Smooth muscle cell (in vitro differentiated cells): ENCODE data around the gene CCL7. TPM values are rescaled to one million over a fixed set of nuclear protein-coding genes. Genes with fewer than 3 reads are reported as not detected.
A peak's percentile ranks its signal among the peaks of the same experiment; 100 is the strongest.

Experiments used
- DNase-seq: peaks from one replicate; lab custom pipeline; 2025; ENCODE audit not compliant: unreplicated experiment; lab: John Stamatoyannopoulos, UW
- H2AFZ ChIP-seq: fragments of 200-600 bp; sonication (generic); 2 replicates; pipeline ENCODE4 v1.6.0; 2016; ENCODE audit warnings: antibody characterized with exemption, low read depth, mild to moderate bottlenecking
- H3F3A ChIP-seq: fragments of 200-600 bp; sonication (generic); 2 replicates; pipeline ENCODE4 v1.6.0; 2017; ENCODE audit warnings: antibody characterized with exemption, low read depth
- H3K27ac ChIP-seq: fragments of 200-600 bp; sonication (generic); 2 replicates; pipeline ENCODE4 v1.5.1; 2016; ENCODE audit warnings: low read depth, mild to moderate bottlenecking
- H3K27me3 ChIP-seq: fragments of 200-600 bp; sonication (generic); 2 replicates; pipeline ENCODE4 v1.6.1; 2016; ENCODE audit warnings: low read depth, mild to moderate bottlenecking
- H3K36me3 ChIP-seq: fragments of 200-600 bp; sonication (generic); 2 replicates; pipeline ENCODE4 v1.5.1; 2016; ENCODE audit warnings: low read depth
- H3K4me1 ChIP-seq: fragments of 200-600 bp; sonication (generic); 2 replicates; pipeline ENCODE4 v1.5.1; 2016; ENCODE audit warnings: low read depth
- H3K4me2 ChIP-seq: fragments of 200-600 bp; sonication (generic); 2 replicates; pipeline ENCODE4 v1.6.0; 2016; ENCODE audit warnings: mild to moderate bottlenecking
- H3K4me3 ChIP-seq: fragments of 200-600 bp; sonication (generic); 2 replicates; pipeline ENCODE4 v1.5.1; 2016; ENCODE audit warnings: mild to moderate bottlenecking
- H3K79me2 ChIP-seq: fragments of 200-600 bp; sonication (generic); 2 replicates; pipeline ENCODE4 v1.6.0; 2016; ENCODE audit warnings: low read depth, mild to moderate bottlenecking
- H3K9ac ChIP-seq: fragments of 200-600 bp; sonication (generic); 2 replicates; pipeline ENCODE4 v1.6.0; 2016; ENCODE audit warnings: low read depth
- H3K9me3 ChIP-seq: fragments of 200-600 bp; sonication (generic); replicated peaks from 2 replicates; pipeline ENCODE4 v1.5.1; 2016; ENCODE audit warnings: low read depth
- H4K20me1 ChIP-seq: fragments of 200-600 bp; sonication (generic); 2 replicates; pipeline ENCODE4 v1.6.0; 2016; ENCODE audit warnings: low read depth
- CTCF ChIP-seq: fragments of 200-600 bp; sonication (generic); IDR thresholded peaks from 2 replicates; pipeline ENCODE4 v1.5.1; 2017; ENCODE audit warnings: borderline replicate concordance, mild to moderate bottlenecking, antibody characterized with exemption; ENCODE audit not compliant: insufficient read depth, poor library complexity, severe bottlenecking
- WGBS: methylation state at CpG from one replicate; pipeline ENCODE4 v1.1.7; 2016; ENCODE audit warnings: low lambda C conversion rate; 5-methylcytosine and 5-hydroxymethylcytosine counted together
- polyA plus RNA-seq: library from polyadenylated mRNA; unstranded; fragments of >200 nt; fragmentation: Nextera tagmentation; extraction: Ambion mirVana; gene quantifications from 2 replicates; pipeline ENCODE4 v1.2.1, GENCODE V29; 2016
- total RNA-seq: library from RNA; depleted of rRNA; stranded (reverse); fragments of >200 nt; gene quantifications from 2 replicates; pipeline ENCODE4 v1.2.3, GENCODE V29; 2014

The CCL7 gene
- total and polyA plus RNA-seq, 2 experiments from 2014 or later = 0.31 to 0.74 TPM

- H3F3A ChIP-seq = no peaks in the 10 kb centered on the region
- no peak overlapping the region for H3K27ac ChIP-seq
- no peak overlapping the region for H3K9ac ChIP-seq
- H4K20me1 ChIP-seq = no peaks in the 10 kb centered on the region
- H3K9me3 ChIP-seq = no peaks in the 10 kb centered on the region
- no peak for DNase-seq
- no peak overlapping the region for H3K4me2 ChIP-seq
- no peaks in the 10 kb centered on the region for H3K79me2 ChIP-seq
- no peak for TF ChIP-seq CTCF
- H3K27me3 ChIP-seq = peaks cover 3% of the 10 kb centered on the region
- 76% methylated on average over 4 of the region's 4 CpGs for WGBS
- no peaks in the 10 kb centered on the region for H3K36me3 ChIP-seq
- H3K4me1 ChIP-seq = no peaks in the 10 kb centered on the region
- H2AFZ ChIP-seq = no peak overlapping the region
- no peak overlapping the region for H3K4me3 ChIP-seq
Measured at GRCh38 chr17:34290586-34290985, 20.6 kb downstream of the CCL7 start.

GRCh38 chr17:34291721-34292348 is 21.8 kb downstream of the CCL7 start:
- no peak overlapping the region for H3K4me3 ChIP-seq
- H3K79me2 ChIP-seq = no peaks in the 10 kb centered on the region
- no peaks in the 10 kb centered on the region for H3F3A ChIP-seq
- H4K20me1 ChIP-seq = no peaks in the 10 kb centered on the region
- no peaks in the 10 kb centered on the region for H3K9me3 ChIP-seq
- no peaks in the 10 kb centered on the region for H3K36me3 ChIP-seq
- no peak overlapping the region for H3K27ac ChIP-seq
- no peak for TF ChIP-seq CTCF
- H3K9ac ChIP-seq = no peak overlapping the region
- H3K4me2 ChIP-seq = no peak overlapping the region
- no peak overlapping the region for H2AFZ ChIP-seq
- H3K4me1 ChIP-seq = no peaks in the 10 kb centered on the region
- 90% methylated on average over 6 of the region's 6 CpGs for WGBS
- peaks cover under 1% of the 10 kb centered on the region for H3K27me3 ChIP-seq
- DNase-seq = no peak

- H3K36me3 ChIP-seq = no peaks in the 10 kb centered on the region
- no peaks in the 10 kb centered on the region for H3K27me3 ChIP-seq
- no peaks in the 10 kb centered on the region for H3K9me3 ChIP-seq
- H2AFZ ChIP-seq = no peak overlapping the region
- H3K79me2 ChIP-seq = no peaks in the 10 kb centered on the region
- H3K4me2 ChIP-seq = no peak overlapping the region
- H3K9ac ChIP-seq = no peak overlapping the region
- no peak for DNase-seq
- no peak overlapping the region for H3K4me3 ChIP-seq
- TF ChIP-seq CTCF = no peak
- peaks cover 4% of the 10 kb centered on the region for H3K4me1 ChIP-seq
- peaks cover 10% of the 10 kb centered on the region for H3F3A ChIP-seq
- no peaks in the 10 kb centered on the region for H4K20me1 ChIP-seq
- WGBS = 84% methylated on average over 2 of the region's 2 CpGs
- H3K27ac ChIP-seq = no peak overlapping the region
Measured at GRCh38 chr17:34299027-34299426, 29.0 kb downstream of the CCL7 start.

GRCh38 chr17:34299956-34300577 is 30.0 kb downstream of the CCL7 start:
- Histone ChIP-seq H3K79me2 (no peaks in the 10 kb centered on the region), H3K36me3 (no peaks in the 10 kb centered on the region), H3K27me3 (no peaks in the 10 kb centered on the region), H3F3A (peaks cover 10% of the 10 kb centered on the region), H2AFZ (no peak overlapping the region), H3K27ac (peak overlapping the region; percentile 79), H3K9ac (no peak overlapping the region), H3K9me3 (no peaks in the 10 kb centered on the region), H3K4me3 (no peak overlapping the region), H3K4me2 (peak overlapping the region; percentile 5), H3K4me1 (peaks cover 4% of the 10 kb centered on the region), H4K20me1 (no peaks in the 10 kb centered on the region)
- no peak for DNase-seq
- TF ChIP-seq CTCF = no peak
- WGBS = 19% methylated on average over 3 of the region's 3 CpGs
